ENCODE results near the gene CA7.

DNA sequence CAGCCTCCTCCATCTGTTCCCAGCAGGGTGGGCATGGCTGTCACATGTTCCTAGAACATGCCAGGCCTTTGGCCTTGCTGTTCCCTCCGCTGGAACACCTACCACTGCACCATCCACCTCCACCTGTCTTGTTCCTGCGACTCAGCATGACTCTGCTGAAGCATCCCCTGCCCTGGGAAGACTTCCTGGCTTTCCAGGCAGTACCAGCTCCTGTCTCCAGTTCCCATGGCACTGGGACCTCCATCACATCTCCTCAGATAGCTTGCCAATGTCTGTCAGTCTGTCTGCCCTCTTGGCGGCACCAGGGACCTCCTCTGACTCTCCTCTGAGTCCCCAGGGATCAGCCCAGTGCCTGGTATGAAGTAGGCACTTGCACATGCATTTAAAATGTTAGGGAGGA lies 51.8 kb downstream of the CA7 start:
- no peak for TF ChIP-seq EZH2phosphoT487 (IDR thresholded peaks at IDR 0.05; ENCODE audit: insufficient read depth, low read depth)
- no peak for TF ChIP-seq EZH2 (IDR thresholded peaks at IDR 0.05; ENCODE audit: insufficient read depth, poor library complexity, severe bottlenecking)
